NCI-H1092 treated with DMSO at 0.1 percent for 48 hours (cell line): Measurements from ENCODE around the gene CA5A.

Source experiments
- DNase-seq: peaks from one replicate; lab custom pipeline; 2025; lab: John Stamatoyannopoulos, UW

Gene CA5A

DNA sequence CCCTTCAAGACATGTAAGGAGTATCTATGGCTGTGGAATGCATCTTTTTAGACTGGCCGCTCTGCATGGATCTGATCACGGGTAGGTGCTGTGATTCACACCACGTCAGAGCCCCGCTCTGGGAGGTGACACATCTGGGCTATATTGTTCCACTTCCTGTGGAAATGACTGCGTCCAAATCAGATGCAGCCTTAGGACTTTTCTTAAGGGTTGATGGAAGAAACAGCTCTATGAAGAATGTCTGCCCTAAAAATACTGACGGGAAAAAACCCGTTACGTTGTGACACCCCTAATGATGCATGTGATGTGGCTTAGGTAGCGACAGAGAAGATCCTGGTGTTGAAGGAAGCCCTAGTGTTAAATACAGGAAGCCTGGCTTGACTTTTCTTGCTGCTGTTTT, 27.1 kb upstream of the CA5A start:
- DNase-seq: no peak

GRCh38 chr16:87961623-87962022, 25.3 kb upstream of the CA5A start:
- DNase-seq: no peak

- DNase-seq: no peak
Measured at GRCh38 chr16:87960852-87961251, 24.5 kb upstream of the CA5A start.

DNA sequence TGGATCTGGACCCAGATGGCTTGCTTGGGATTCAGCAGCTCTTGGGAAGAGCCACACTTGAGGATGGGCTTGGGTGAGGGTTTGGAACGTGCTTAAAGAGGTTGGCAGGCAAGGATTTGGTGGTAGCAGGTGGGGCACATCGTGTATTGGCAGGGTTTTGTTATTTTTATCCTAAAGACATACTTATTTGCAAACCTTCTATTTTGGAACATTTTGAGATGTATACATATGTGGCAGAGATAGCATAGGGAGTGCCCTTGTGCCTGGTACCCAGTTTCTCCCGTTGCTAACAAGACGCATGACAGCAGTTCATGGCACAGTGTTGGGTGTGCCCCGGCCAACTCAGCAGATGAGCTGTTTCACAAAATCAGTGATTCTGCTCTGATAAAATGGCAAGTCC, 24.0 kb upstream of the CA5A start:
- no peak for DNase-seq

GRCh38 chr16:87959391-87959990, 23.2 kb upstream of the CA5A start:
- no peak for DNase-seq

DNA sequence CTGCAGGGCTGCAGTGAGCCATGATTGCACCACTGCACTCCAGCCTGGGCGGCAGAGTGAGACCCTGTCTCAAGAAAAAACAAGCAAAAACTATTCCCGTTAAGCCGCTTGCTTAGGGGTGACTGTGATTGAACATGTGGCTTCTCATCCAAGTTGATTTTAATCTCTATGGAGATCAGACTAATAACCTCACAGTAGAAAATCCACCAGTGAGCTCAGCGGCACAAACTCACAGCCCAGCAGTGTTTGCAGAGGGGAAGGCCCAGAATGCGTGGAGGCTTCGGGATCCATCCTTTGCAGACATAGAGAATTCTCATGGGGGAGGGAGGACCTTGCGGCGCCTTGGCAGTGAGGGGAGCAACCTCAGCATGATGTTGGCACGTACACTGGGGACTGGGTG, 22.3 kb upstream of the CA5A start:
- DNase-seq: no peak

GRCh38 chr16:87957296-87958094, 21.2 kb upstream of the CA5A start:
- DNase-seq: no peak

DNA sequence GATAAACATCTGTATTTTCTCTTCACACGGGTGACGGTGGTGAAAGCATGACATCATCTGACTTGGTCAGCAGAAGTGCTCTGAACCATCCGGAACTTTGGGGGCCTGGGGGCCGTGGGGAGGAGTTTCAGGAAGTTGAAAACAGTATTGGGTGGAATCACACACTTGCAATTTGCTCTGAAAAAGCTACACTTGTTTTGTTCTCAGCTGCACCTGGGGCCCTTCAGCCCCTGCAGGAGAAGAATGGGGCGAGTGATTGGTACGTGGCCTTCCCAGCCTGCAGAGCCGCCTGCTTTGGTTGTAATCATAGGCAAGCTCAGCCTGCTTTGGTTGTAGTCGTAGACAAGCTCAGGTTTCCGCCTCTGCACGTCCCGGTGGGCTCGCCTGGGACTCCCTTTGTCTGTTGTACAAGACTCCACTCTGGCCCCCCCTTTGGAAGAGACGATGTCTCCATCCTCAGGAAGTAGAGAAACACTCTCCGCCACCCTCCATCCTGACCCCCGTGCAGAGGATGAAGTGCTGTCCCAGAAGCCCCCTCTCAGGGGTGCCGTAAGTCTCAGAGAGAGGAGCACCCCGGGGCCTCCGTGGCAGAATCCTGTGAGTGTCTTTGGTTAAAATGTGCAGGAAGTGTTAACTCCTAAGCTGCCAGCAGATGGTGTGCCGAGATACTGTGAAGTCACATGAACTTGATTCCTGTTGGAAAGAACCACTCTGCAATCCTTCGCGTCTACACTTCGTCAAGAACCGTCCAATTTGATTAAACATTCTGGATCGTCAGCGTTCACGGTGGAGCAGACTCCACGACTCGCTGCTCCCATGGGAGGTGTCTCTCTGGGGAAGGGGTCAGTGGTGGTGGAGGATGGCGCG, 20.3 kb upstream of the CA5A start:
- no peak for DNase-seq

DNA sequence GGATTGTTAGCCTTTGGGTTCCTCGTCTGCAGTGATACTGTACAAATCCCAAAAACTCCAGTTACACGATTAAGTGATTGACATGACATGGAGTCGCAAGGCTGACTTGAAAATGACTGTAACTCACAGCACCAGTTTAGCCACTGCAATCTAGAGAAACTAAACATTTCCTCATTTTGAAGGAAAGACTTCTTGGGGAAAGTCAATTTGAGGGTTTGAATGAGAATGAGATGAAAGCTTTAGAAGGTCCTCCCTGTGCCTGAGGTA, 19.7 kb upstream of the CA5A start:
- no peak for DNase-seq

DNA sequence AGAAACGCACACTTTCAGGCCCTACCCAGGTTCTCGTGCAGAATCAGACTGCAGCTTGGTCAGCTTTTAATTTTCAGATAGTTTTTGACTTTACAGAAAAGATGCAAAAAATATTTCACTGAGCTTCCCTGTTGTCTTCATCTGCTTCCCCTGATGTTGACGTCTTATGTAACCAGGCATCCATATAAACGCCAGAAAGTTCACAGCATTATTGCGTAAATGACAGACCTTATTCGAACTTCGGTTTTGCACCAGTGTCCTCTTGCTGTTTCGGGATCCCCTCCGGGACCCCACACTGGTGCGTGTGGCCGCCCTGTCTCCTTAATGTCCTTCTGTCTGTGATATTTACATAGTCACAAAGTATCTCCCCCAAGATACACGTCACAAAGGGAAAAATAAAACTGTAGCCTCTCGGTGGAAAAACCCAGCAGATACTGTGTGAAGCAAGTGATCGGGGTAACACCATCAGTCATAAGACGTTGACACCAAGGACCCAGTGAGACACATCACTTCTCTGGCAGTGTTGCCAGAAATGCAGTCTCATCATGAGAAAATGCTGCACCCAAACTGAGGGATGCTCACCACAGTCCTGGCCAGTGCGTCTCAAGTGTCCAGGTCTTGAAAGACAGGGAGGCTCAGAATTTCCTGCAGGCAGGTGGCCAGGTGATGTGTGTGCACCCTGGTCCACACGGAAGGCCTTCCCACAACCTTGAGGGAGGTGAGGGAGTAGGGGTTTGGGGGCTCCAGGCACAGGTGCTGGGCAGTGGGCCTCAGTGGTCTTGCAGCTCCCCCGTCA, 19.2 kb upstream of the CA5A start:
- no peak for DNase-seq

DNA sequence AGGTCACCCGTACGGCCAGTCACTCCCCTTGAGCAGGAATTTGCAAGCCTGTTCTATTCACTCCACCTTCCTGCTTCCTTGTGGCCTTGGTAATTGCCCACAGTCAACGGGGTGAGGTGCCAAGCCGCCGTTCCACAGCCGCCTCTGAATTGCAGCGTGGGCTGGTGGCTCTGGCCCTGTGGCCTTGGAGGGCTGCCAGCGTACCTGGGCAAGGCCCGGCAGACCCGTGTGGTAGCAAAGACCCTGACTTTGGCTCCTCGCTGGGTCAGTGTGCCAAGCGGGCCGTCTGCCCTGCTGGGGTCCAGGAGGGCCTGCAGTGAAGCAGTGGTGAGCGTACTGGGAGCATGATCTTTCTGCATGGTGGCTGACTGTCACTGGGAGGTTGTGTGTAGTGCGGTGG, 18.5 kb upstream of the CA5A start:
- no peak for DNase-seq

DNA sequence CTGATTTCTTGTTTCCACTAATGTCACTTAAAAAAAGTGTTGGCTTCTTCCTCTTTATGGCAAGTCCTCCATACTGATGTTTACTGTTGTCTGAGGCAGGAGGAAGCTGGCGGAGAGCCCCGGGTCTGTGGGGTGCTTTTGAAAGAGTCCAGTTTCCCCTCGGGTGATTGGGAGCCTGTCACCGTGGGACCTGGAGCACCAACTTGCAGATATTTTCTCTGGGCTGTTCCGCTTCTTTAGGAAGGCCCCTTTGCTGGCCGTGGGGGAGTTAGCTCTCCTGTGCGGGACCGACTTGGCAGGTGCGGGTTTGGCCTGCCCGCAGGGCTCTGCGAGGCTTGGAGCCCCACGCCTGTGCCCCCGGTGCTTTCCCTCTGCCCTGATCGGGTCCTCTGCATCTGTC, 18.0 kb upstream of the CA5A start:
- DNase-seq: no peak

DNA sequence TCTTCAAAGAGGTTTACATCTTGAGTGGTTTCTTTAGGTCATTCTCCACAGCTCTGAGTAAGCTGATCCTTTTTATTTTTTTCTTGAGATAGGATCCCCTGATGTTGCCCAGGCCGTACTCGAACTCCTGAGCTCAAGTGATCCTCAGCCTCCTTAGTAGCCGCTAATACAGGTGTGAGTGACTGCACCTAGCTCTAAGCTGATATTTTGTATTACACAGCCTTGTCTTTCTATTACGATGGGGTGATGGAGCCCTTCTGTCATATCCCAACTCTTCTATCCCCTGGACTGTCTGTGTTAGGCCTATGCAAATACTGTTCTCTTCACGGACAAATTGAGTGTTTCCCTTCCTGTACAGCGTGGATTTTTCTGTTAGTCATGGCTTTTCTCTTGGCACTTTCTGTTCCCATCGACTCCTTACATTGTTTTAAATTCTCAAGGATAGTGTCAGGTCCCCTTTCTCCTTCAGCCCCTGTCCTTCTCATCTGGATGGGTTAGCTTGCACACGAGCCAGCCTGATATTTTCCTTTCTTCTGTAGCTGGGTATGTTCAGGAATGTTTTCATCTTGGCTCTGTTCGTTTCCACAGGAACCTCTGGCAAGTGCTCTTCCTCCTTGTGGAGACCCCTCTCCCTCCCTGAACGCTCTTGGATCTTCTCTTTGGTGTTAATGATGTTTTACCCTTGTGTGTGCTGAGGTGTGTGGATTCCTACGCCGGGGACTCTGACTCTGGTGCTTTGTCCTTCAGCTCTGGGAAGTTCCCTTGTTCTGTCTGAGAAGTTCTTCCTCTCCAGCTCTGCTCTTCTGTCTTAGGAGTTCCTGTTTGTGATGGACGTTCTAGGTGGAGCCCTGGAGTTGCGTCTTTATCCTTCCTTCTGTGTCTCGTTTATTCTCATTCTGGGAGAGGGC, 17.2 kb upstream of the CA5A start:
- no peak for DNase-seq

GRCh38 chr16:87952751-87953150, 16.4 kb upstream of the CA5A start:
- no peak for DNase-seq

DNA sequence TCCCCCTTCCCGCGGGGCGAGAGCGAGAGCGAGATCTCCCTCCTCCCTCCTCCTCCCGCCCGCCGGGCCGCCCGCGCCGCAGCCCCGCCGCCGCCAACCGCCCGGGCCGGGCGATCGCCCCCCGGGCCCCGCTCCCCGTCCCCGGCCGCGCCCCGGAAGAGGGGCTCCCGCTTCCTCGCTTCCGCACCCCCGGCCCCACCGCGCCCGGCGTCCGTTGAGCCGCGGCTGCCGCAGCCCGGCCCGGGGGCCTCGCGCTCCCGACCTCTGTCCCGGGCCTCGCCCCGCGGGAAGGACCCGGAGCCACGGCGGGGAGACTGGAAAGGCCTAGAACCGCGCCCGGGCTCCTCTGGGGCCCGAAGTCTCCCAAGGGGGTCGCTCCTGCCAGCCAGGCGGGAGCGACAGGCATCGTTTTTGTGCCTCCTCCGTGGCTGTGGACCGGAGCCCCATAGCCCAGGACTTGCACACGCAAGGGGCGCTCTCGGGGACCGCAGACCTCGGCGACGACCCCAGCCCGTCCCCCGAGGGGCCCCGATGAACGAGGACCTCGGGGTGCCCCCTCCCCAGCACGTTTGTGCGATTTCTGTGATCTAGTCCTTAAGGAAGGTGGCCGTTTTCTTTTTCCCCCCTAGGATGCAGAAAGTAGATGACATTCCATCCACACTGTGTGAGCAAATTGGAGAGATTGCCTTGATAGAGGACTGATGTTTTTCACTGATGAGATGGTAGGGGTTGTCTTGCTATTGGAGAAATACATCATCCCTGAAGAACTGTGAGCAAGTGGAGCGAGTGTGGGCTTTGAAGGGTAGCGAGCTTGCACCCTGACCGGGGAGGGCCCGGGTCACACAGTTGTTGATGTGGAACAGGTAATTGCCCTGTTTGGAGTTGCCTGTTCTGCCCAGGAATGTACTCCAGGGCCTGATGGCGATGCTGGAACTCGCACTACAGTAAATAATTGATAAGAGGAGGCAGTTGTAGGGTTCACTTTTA, 15.5 kb upstream of the CA5A start:
- DNase-seq: peak; percentile 40

DNA sequence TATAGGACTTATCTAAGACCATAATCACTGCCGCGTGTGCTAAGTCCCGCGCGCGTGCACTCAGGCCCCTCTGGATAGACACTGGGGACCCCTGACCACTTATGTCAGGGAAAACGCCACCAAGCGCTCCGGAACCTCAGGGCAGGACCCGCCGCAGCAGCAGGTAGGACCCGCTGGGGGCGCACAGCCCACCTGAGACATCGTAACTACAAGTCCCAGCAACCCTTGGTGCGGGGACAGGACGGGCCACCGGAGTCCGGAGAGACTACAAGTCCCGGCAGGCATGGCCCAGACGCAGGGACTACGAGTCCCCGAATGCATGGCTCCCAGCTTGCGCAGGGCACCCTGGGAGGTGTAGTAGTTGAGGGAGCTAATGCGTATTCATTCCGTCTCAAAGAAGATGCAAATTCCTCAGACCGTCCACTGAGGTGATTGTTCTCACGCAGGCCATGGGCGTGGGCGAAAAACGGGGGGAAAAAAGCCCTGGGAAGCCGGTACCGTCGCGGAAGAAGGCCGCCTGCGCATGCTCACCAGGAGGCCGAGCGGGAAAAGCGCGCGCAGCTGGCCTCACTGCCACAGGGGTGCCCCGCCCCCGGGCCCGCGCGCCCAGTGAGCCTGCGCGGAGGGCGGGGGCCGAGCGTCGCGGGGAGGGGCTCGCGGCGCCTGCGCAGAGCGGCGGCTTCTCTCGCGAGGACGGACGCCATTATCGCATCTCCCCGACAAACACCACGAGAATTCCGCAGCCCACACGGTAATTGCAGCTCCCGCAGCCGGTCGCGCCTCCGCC, 14.6 kb upstream of the CA5A start, which contains the start of gene BANP:
BANP (plus strand) TSS at position 670 of the 787 bp plus-strand sequence. CDS start 23,682 bp downstream, outside the sequence.
- peak; percentile 99 for DNase-seq

- no peak for DNase-seq
Measured at GRCh38 chr16:87949071-87949744, 12.9 kb upstream of the CA5A start.

DNA sequence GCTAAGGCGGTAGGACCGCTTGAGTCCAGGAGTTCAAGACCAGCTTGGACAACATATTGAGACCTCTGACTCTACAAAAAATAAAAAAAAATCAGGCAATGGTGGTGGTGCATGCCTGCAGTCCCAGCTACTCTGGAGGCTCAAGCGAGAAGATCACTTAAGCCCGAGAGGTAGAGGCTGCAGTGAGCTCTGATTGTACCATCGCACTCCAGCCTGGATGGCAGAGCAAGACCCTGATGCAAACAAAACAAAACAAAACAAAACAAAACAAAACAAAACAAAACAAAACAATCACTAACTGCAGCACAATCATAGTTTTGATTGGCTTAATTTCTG, 12.4 kb upstream of the CA5A start:
- no peak for DNase-seq

DNA sequence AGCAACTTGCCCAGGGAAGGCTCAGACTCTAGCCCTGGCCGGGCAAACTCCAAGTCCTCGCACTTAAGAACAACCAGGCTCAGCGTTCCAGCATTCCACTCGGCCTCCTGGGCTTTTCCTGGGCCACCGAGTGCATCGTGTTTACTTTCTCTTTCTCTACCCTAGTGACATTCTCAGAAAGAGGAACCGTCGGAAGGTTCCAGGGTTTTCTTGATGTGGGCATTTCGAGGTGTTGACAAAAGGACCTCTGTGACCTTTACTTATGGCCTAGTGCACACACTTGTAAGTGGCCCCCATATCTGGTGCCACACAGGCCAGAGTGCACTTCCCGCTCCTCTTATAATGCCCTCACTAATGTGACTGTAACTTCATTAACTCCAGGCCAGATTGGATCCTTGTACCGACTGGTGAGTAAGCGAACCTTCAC, 11.8 kb upstream of the CA5A start:
- DNase-seq: no peak
